Measurements from ENCODE around the gene YJEFN3. TPM values are rescaled to one million over a fixed set of nuclear protein-coding genes. Genes with fewer than 3 reads are reported as not detected.

Gene YJEFN3
- total RNA-seq, 1 donor from 2014 or later: 0.79 TPM

DNA sequence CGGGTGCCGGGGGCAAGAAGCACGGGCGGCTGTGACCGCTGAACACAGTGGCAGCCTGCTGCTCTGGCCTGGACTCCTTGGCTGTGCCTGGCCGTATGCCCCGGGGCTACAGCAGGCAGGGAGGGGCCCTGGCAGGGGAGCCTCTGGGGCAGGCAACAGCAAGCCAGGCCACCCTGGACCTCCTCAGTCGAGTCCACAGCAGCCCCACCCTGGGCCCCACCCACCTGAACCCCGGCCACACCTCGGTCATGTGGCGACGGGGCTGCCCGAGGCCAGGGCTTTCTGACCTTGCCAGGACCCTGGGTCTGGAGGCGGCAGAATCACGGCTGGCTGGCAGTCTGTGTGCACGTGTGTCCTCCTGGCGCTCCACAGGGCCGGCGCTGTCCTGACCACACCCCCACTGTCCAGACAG lies 18.0 kb downstream of the YJEFN3 start:
- Histone ChIP-seq H3K36me3 (ENCODE audit: control insufficient read depth, insufficient read depth, low read length) (no peaks in the 10 kb centered on the region), H3K27me3 (ENCODE audit: control insufficient read depth, insufficient read depth, low read length) (peaks cover 4% of the 10 kb centered on the region), H3K4me3 (ENCODE audit: low read depth, low read length) (no peak overlapping the region)
- DNase-seq (ENCODE audit: low read depth): no peak
- TF ChIP-seq, protein P1, sequence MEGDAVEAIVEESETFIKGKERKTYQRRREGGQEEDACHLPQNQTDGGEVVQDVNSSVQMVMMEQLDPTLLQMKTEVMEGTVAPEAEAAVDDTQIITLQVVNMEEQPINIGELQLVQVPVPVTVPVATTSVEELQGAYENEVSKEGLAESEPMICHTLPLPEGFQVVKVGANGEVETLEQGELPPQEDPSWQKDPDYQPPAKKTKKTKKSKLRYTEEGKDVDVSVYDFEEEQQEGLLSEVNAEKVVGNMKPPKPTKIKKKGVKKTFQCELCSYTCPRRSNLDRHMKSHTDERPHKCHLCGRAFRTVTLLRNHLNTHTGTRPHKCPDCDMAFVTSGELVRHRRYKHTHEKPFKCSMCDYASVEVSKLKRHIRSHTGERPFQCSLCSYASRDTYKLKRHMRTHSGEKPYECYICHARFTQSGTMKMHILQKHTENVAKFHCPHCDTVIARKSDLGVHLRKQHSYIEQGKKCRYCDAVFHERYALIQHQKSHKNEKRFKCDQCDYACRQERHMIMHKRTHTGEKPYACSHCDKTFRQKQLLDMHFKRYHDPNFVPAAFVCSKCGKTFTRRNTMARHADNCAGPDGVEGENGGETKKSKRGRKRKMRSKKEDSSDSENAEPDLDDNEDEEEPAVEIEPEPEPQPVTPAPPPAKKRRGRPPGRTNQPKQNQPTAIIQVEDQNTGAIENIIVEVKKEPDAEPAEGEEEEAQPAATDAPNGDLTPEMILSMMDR (IDR thresholded peaks at IDR 0.05; ENCODE audit: insufficient read depth, low read length, severe bottlenecking): no peak
- no peak for FAIRE-seq

DNA sequence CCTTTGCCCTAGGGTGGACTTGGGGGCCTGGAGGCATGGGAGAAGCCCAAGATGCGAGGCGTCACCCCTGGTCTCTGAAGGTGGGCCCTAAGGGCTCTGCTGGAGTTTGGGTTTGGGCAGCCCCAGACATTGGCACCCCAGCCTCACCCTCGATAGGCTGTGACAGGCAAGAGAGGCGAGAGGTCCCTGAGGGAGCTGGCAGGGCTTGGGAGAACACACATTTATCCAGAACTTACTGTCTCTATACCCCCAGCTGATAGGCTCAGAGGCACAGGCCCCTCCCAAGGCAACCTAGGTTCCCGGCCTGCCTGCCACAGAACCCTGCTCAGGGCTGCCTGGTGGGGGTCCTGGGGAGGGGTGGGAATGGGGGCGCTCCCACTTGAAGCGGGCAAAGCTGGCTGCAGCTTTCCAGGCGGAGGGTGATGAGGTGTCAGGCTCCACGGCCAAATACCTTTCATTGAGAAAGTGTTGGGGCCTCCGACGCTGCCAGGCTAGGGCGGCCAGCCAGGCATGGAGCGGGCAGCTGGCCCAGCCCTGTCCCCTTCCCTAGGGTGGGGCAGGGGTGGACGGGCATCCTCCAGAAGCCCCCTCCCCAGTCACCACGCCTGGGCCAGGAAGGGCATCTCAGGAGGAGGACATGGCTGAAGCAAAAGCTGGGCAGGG lies 19.1 kb downstream of the YJEFN3 start:
- Histone ChIP-seq H3K4me3 (ENCODE audit: low read depth, low read length) (no peak overlapping the region), H3K27me3 (ENCODE audit: control insufficient read depth, insufficient read depth, low read length) (peaks cover 4% of the 10 kb centered on the region), H3K36me3 (ENCODE audit: control insufficient read depth, insufficient read depth, low read length) (no peaks in the 10 kb centered on the region)
- FAIRE-seq: no peak
- no peak for DNase-seq (ENCODE audit: low read depth)
- TF ChIP-seq, protein P1 (IDR thresholded peaks at IDR 0.05; ENCODE audit: insufficient read depth, low read length, severe bottlenecking): no peak

DNA sequence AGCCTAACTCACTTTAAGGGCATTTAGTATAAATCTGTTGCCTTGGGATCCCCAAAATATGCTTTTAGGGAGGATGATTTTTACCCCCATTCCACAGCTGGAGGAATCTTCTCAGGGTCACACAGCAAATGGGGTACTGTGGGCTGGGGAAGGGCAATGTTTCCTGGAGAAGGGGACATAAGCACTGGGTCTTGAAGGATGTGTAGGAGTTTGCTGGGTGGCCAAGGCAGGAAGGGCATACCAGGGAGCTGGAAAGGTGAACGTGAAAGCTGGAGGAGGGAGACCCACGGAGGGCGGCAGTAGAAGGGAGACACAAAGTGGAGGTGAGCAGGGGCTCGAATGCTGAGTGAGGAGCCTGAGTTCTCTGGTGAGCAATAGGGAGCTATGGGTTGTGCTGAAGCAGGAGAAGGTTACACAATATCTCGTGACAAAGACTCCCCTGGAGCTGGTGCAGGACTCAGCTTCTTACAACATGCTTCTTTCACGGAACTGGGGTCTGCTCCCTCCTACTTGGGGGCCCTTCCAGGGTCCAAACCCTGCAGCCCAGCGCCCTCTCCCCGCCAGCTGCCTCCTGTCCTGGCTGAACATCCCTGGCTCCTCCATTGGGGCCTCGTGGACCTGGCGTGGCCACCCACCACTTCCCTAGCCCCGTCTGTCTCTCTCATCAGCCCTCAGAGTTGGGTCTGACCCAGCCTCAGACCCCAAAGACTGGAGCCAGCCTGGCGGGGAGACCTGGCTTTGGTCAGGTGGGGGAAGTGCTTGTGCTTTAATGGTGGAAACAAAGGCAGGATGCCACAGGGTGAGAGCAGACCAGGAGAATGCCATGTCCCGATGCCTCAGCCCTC lies 20.4 kb downstream of the YJEFN3 start:
- no peak overlapping the region for H3K4me3 ChIP-seq (ENCODE audit: low read depth, low read length)

DNA sequence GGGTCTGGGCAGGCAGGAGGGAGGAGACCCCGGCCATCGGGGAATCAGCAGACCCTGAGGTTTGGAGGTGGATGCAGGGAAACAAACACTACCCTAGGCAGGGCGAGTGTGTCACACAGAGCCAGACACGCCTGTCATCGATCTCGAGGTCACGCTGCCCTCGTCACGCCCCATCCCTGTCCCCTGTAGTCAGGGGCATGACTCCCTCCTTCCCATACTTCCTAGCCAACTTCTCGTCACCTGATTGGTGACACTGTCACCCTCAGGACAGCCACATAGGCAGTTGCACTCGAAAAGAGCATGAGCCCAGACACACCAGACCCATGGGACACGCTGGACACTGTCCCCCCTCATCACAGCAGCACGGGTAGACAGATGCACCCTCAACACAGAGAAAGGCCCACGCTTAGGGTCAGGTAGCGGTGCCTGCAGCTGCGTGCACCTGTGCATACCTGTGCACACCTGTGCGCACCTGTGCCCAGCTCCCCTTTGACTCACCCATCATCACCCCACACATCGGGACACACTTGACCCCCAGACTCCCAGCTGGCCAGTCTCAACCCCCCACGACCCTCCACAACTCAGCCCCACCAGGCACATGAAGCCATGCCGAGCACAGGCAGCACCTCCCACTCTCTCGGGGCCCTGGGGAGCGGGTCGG lies 21.2 kb downstream of the YJEFN3 start:
- DNase-seq (ENCODE audit: low read depth) (no peak), FAIRE-seq (peak; percentile 50)
- Histone ChIP-seq H3K4me3 (ENCODE audit: low read depth, low read length) (no peak overlapping the region), H3K36me3 (ENCODE audit: control insufficient read depth, insufficient read depth, low read length) (no peaks in the 10 kb centered on the region), H3K27me3 (ENCODE audit: control insufficient read depth, insufficient read depth, low read length) (peaks cover 4% of the 10 kb centered on the region)
- TF ChIP-seq, protein P1 (IDR thresholded peaks at IDR 0.05; ENCODE audit: insufficient read depth, low read length, severe bottlenecking): no peak

More for the DNA sequence above, 20.4 kb downstream of the YJEFN3 start:
- peaks cover 4% of the 10 kb centered on the region for H3K27me3 ChIP-seq (ENCODE audit: control insufficient read depth, insufficient read depth, low read length)
- DNase-seq (ENCODE audit: low read depth) (no peak), FAIRE-seq (no peak)
- TF ChIP-seq, protein P1 (IDR thresholded peaks at IDR 0.05; ENCODE audit: insufficient read depth, low read length, severe bottlenecking): no peak
- H3K36me3 ChIP-seq (ENCODE audit: control insufficient read depth, insufficient read depth, low read length): no peaks in the 10 kb centered on the region

DNA sequence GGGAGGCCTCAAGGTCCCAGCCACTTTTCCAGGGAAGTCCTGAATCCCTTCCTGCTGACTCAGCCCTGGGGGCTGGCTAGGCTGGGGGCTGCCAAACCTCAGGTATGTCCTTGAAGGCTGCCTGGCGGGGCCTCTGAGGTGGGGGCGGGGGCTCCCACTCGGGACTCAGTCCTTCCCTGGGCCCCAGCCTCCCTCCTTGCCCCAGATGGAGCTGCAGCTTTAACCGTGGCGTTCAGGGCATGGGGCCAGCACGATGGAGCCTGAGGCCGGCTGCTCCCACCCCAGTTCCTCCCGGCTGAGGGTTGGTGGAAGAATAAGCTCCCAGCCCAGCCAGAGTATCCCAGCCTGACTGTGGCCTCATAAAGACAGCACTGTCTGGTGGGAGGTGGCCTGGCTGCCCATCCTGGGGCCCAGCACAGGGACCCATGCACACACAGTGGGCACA lies 21.8 kb downstream of the YJEFN3 start:
- Histone ChIP-seq H3K27me3 (ENCODE audit: control insufficient read depth, insufficient read depth, low read length) (peaks cover 4% of the 10 kb centered on the region), H3K4me3 (ENCODE audit: low read depth, low read length) (no peak overlapping the region), H3K36me3 (ENCODE audit: control insufficient read depth, insufficient read depth, low read length) (no peaks in the 10 kb centered on the region)
- TF ChIP-seq, protein P1 (IDR thresholded peaks at IDR 0.05; ENCODE audit: insufficient read depth, low read length, severe bottlenecking): no peak
- FAIRE-seq (no peak), DNase-seq (ENCODE audit: low read depth) (no peak)

Measured in bronchial epithelial cell (primary cell).